Body of pancreas (tissue), 4 donors: ENCODE results near the gene RGL3. TPM values are rescaled to one million over a fixed set of nuclear protein-coding genes. Genes with fewer than 3 reads are reported as not detected.

ENCODE experiments used
- ATAC-seq: fragments of 150-250 bp; one replicate; pipeline ENCODE4 v1.9.1; 2016
- DNase-seq, 4 donors: peaks; one replicate each; pipeline ENCODE4 v3.0.0-alpha.2; 2019
- H3K27ac ChIP-seq, 4 donors: fragments of 200-600 bp; sonication (generic); 1 replicate in 3 of 4; 2 replicates in 1 of 4; pipeline versions ENCODE4 v1.5.1 to v1.6.1; 2016 to 2019; ENCODE audit warnings: mild to moderate bottlenecking in 1 of 4, mixed read lengths in 1 of 4, moderate library complexity in 1 of 4
- H3K27me3 ChIP-seq, 2 donors: fragments of 200-600 bp; sonication (generic); one replicate each; pipeline ENCODE4 v1.6.0; 2016; ENCODE audit warnings: mild to moderate bottlenecking in 1 of 2
- H3K36me3 ChIP-seq, 2 donors: fragments of 200-600 bp; sonication (generic); replicated peaks in 1 of 2; 2 replicates each; pipeline ENCODE4 v1.5.1; 2016; ENCODE audit warnings: low read depth in 2 of 2; ENCODE audit not compliant: insufficient read depth in 1 of 2
- H3K4me1 ChIP-seq: fragments of 200-600 bp; sonication (generic); one replicate; pipeline ENCODE4 v1.6.0; 2016
- H3K4me3 ChIP-seq, 2 donors: fragments of 200-600 bp; sonication (generic); 1 replicate in 1 of 2; 2 replicates in 1 of 2; pipeline ENCODE4 v1.5.1; 2016 to 2019
- H3K9me3 ChIP-seq, 3 donors: fragments of 200-600 bp; sonication (generic); 1 replicate in 2 of 3; 2 replicates in 1 of 3; pipeline ENCODE4 v1.5.1; 2016
- CTCF ChIP-seq, 7 experiments: fragments of 450-650 bp in 4 of 7; fragments of 200-600 bp in 3 of 7; sonication (generic) in 3 of 7; IDR thresholded peaks; one replicate each; pipeline ENCODE4 v1.5.1; 2016 to 2019; ENCODE audit warnings: antibody characterized with exemption in 7 of 7
- POLR2A ChIP-seq, 3 donors: fragments of 450-650 bp; IDR thresholded peaks; one replicate each; pipeline ENCODE4 v1.6.1; 2016; ENCODE audit warnings: antibody characterized with exemption in 3 of 3, mild to moderate bottlenecking in 2 of 3
- WGBS, 2 donors: methylation state at CpG; one replicate each; pipeline ENCODE4 v1.1.5; 2017; 5-methylcytosine and 5-hydroxymethylcytosine counted together
- intact Hi-C: fragments of 100-400 bp; cut with DNase I; formaldehyde crosslinking; loops from one replicate; pipeline ENCODE4 v1.15.1; 2023
- total RNA-seq, 2 donors: library from RNA; depleted of rRNA; stranded (reverse); fragments of >200 nt; gene quantifications; one replicate each; pipeline ENCODE4 v1.1.0, GENCODE V29; 2016

RGL3 gene
- total RNA-seq, 2 donors from 2014 or later = 35.0 to 56.0 TPM

GRCh38 chr19:11452620-11453310, 33.7 kb upstream of the RGL3 start:
- Histone ChIP-seq H3K9me3 (no peaks in the 10 kb centered on the region), H3K4me1 (no peaks in the 10 kb centered on the region), H3K27ac (no peak overlapping the region), H3K4me3 (no peak overlapping the region), H3K36me3 (peaks cover 0 to 11% of the 10 kb centered on the region in 2 donors), H3K27me3 (no peaks in the 10 kb centered on the region)
- 79% methylated on average over 30 to 31 of the region's 33 CpGs for WGBS, 2 donors
- ATAC-seq (no peak), DNase-seq (no peak)
- intact Hi-C loops = loop anchor here (10.0 kb wide), 1 partner anchor 438 kb away; no protein-coding TSS in a partner anchor
- no peak for TF ChIP-seq CTCF (IDR thresholded peaks at IDR 0.05)
- TF ChIP-seq POLR2A (IDR thresholded peaks at IDR 0.05) = no peak

GRCh38 chr19:11451871-11452619, 32.9 kb upstream of the RGL3 start:
- H3K4me1 ChIP-seq = no peaks in the 10 kb centered on the region
- no peak overlapping the region for H3K27ac ChIP-seq
- no peak for ATAC-seq
- no peak for TF ChIP-seq CTCF (IDR thresholded peaks at IDR 0.05)
- no peak for TF ChIP-seq POLR2A (IDR thresholded peaks at IDR 0.05)
- H3K9me3 ChIP-seq = no peaks in the 10 kb centered on the region
- no peaks in the 10 kb centered on the region for H3K27me3 ChIP-seq
- 34 to 42% methylated on average over 23 to 25 of the region's 25 CpGs for WGBS, 2 donors
- H3K4me3 ChIP-seq = no peak overlapping the region
- peaks cover 0 to 15% of the 10 kb centered on the region in 2 donors for H3K36me3 ChIP-seq
- intact Hi-C loops = loop anchor here (10.0 kb wide), 1 partner anchor 437 kb away; no protein-coding TSS in a partner anchor
- no peak for DNase-seq

- H3K27me3 ChIP-seq = no peaks in the 10 kb centered on the region
- H3K9me3 ChIP-seq = no peaks in the 10 kb centered on the region
- intact Hi-C loops = loop anchor here (10.0 kb wide), 1 partner anchor 437 kb away; no protein-coding TSS in a partner anchor
- TF ChIP-seq POLR2A (IDR thresholded peaks at IDR 0.05) = no peak
- TF ChIP-seq CTCF (IDR thresholded peaks at IDR 0.05) = no peak
- H3K27ac ChIP-seq = no peak overlapping the region
- no peaks in the 10 kb centered on the region for H3K4me1 ChIP-seq
- H3K36me3 ChIP-seq = peaks cover 0 to 15% of the 10 kb centered on the region in 2 donors
- 40 to 50% methylated on average over 9 to 12 of the region's 13 CpGs for WGBS, 2 donors
- no peak overlapping the region for H3K4me3 ChIP-seq
- ATAC-seq = no peak
- no peak for DNase-seq
Measured at GRCh38 chr19:11451327-11451870, 32.3 kb upstream of the RGL3 start.

GRCh38 chr19:11450570-11451326, 31.6 kb upstream of the RGL3 start:
- no peak overlapping the region for H3K4me3 ChIP-seq
- no peak for DNase-seq
- H3K27ac ChIP-seq = no peak overlapping the region
- WGBS, 2 donors = 86 to 88% methylated on average over 19 to 20 of the region's 21 CpGs
- H3K27me3 ChIP-seq = no peaks in the 10 kb centered on the region
- ATAC-seq = no peak
- H3K9me3 ChIP-seq = no peaks in the 10 kb centered on the region
- TF ChIP-seq CTCF (IDR thresholded peaks at IDR 0.05) = no peak
- TF ChIP-seq POLR2A (IDR thresholded peaks at IDR 0.05) = no peak
- no peaks in the 10 kb centered on the region for H3K4me1 ChIP-seq
- peaks cover 0 to 15% of the 10 kb centered on the region in 2 donors for H3K36me3 ChIP-seq
- intact Hi-C loops = loop anchor here (10.0 kb wide), 1 partner anchor 436 kb away; no protein-coding TSS in a partner anchor
